GM21723 (cell line): Measurements from ENCODE around the gene CEP104.
"Not testable (repeated sequence)": the region's sequence is repeated elsewhere in the genome, so short reads cannot be mapped to it uniquely, and the experiment has no call there.

Experiments
- ATAC-seq: cut with Tn5 transposase; IDR thresholded peaks from one replicate; pipeline ENCODE4 v1.9.1; 2021; ENCODE audit warnings: mild to moderate bottlenecking, moderate library complexity; ENCODE audit not compliant: unreplicated experiment

The CEP104 gene

GRCh38 chr1:3828391-3828790 is 28.6 kb downstream of the CEP104 start:
- no peak for ATAC-seq

- no peak for ATAC-seq
These were observed 29.2 kb downstream of the CEP104 start for GRCh38 chr1:3827813-3828307.

GRCh38 chr1:3825356-3825755 is 31.7 kb downstream of the CEP104 start:
- ATAC-seq, result no peak

GRCh38 chr1:3824650-3825049 is 32.4 kb downstream of the CEP104 start:
- no peak for ATAC-seq

- no peak for ATAC-seq
These were observed 34.6 kb downstream of the CEP104 start for GRCh38 chr1:3822421-3822820.

GRCh38 chr1:3821908-3822307 is 35.1 kb downstream of the CEP104 start:
- ATAC-seq, result no peak

GRCh38 chr1:3821447-3821846 is 35.6 kb downstream of the CEP104 start:
- no peak for ATAC-seq

GRCh38 chr1:3821004-3821403 is 36.0 kb downstream of the CEP104 start:
- ATAC-seq, result no peak

GRCh38 chr1:3820316-3820715 is 36.7 kb downstream of the CEP104 start:
- ATAC-seq, result no peak

GRCh38 chr1:3819771-3820200 is 37.2 kb downstream of the CEP104 start:
- ATAC-seq, result no peak

- ATAC-seq, result no peak
These were observed 39.0 kb downstream of the CEP104 start for GRCh38 chr1:3817821-3818597.

- no peak for ATAC-seq
These were observed 39.8 kb downstream of the CEP104 start for GRCh38 chr1:3817138-3817740.

GRCh38 chr1:3816331-3817137 is 40.5 kb downstream of the CEP104 start:
- no peak for ATAC-seq

- ATAC-seq, result no peak
These were observed 42.0 kb downstream of the CEP104 start for GRCh38 chr1:3814771-3815561.

GRCh38 chr1:3814065-3814464 is 42.9 kb downstream of the CEP104 start:
- ATAC-seq, result no peak

- ATAC-seq, result no peak
These were observed 45.5 kb downstream of the CEP104 start for GRCh38 chr1:3811595-3811911.

GRCh38 chr1:3810149-3810761 is 46.8 kb downstream of the CEP104 start:
- not testable (repeated sequence) for ATAC-seq

- ATAC-seq, result no peak
These were observed 47.3 kb downstream of the CEP104 start for GRCh38 chr1:3809680-3810079.

- ATAC-seq, result no peak
These were observed 49.2 kb downstream of the CEP104 start for GRCh38 chr1:3807769-3808168.

- no peak for ATAC-seq
These were observed 52.0 kb downstream of the CEP104 start for GRCh38 chr1:3805038-3805437.

GRCh38 chr1:3804627-3804944 is 52.4 kb downstream of the CEP104 start:
- ATAC-seq, result not testable (repeated sequence)
